Spinal cord (tissue), 10 donors: ENCODE data around the gene PHACTR3. TPM values are rescaled to one million over a fixed set of nuclear protein-coding genes. Genes with fewer than 3 reads are reported as not detected.
A peak's percentile ranks its signal among the peaks of the same experiment; 100 is the strongest.

Experiments used
- DNase-seq, 6 donors: peaks; one replicate each; pipeline versions ENCODE4 v3.0.0 to v3.0.0-alpha.2; 2013 to 2015; ENCODE audit warnings: low spot score in 6 of 6, low read depth in 4 of 6
- H3K27ac ChIP-seq: one replicate; pipeline ENCODE4 v1.5.1; 2013; ENCODE audit warnings: low read depth, low read length, control low read depth
- H3K27me3 ChIP-seq: one replicate; pipeline ENCODE4 v1.6.1; 2013; ENCODE audit warnings: low read length; ENCODE audit not compliant: control insufficient read depth, insufficient read depth
- H3K36me3 ChIP-seq: one replicate; pipeline ENCODE4 v1.6.1; 2013; ENCODE audit warnings: low read length; ENCODE audit not compliant: control insufficient read depth, insufficient read depth
- H3K4me1 ChIP-seq: one replicate; pipeline ENCODE4 v1.6.1; 2013; ENCODE audit warnings: low read length; ENCODE audit not compliant: control insufficient read depth, insufficient read depth
- H3K4me3 ChIP-seq: one replicate; pipeline ENCODE4 v1.5.1; 2013; ENCODE audit warnings: low read depth, low read length, control low read depth
- H3K9me3 ChIP-seq: one replicate; pipeline ENCODE4 v1.6.1; 2013; ENCODE audit warnings: low read length; ENCODE audit not compliant: control insufficient read depth, insufficient read depth
- WGBS: methylation state at CpG from one replicate; pipeline ENCODE4 v1.1.5; 2013; ENCODE audit warnings: missing lambda C conversion rate; ENCODE audit not compliant: insufficient coverage; 5-methylcytosine and 5-hydroxymethylcytosine counted together
- polyA plus RNA-seq, 2 donors: library from polyadenylated mRNA; unstranded; fragments of 120-200 nt; gene quantifications; one replicate each; pipeline ENCODE4 v1.2.1, GENCODE V29; 2013; ENCODE audit not compliant: insufficient read length in 2 of 2
- total RNA-seq, 2 donors: library from RNA; depleted of rRNA in 1 of 2; stranded (reverse); fragments of 120-200 nt in 1 of 2; fragments of >200 nt in 1 of 2; gene quantifications; one replicate each; pipeline versions ENCODE4 v1.2.3 to v1.2.4, GENCODE V29; 2013 to 2014
- donor health status: healthy.

The PHACTR3 gene
- total and polyA plus RNA-seq, 4 donors = 23.5 to 97.8 (median 52.6) TPM

GRCh38 chr20:59771506-59772372 lies 167.4 kb downstream of the PHACTR3 start:
- H3K27ac ChIP-seq = no peak overlapping the region
- H3K4me1 ChIP-seq = peaks cover 10% of the 10 kb centered on the region
- H3K4me3 ChIP-seq = no peak overlapping the region
- 59% methylated on average over 9 of the region's 11 CpGs for WGBS
- DNase-seq = peak in 1 of 6 donors; percentile 24
- H3K36me3 ChIP-seq = peaks cover 67% of the 10 kb centered on the region
- no peaks in the 10 kb centered on the region for H3K9me3 ChIP-seq
- H3K27me3 ChIP-seq = no peaks in the 10 kb centered on the region

GRCh38 chr20:59772373-59772705 lies 168.0 kb downstream of the PHACTR3 start:
- Histone ChIP-seq H3K27me3 (no peaks in the 10 kb centered on the region), H3K9me3 (no peaks in the 10 kb centered on the region), H3K4me1 (peaks cover 10% of the 10 kb centered on the region), H3K4me3 (no peak overlapping the region), H3K36me3 (peaks cover 63% of the 10 kb centered on the region), H3K27ac (no peak overlapping the region)
- no peak for DNase-seq
- WGBS = 88% methylated on average over 5 of the region's 6 CpGs

DNA sequence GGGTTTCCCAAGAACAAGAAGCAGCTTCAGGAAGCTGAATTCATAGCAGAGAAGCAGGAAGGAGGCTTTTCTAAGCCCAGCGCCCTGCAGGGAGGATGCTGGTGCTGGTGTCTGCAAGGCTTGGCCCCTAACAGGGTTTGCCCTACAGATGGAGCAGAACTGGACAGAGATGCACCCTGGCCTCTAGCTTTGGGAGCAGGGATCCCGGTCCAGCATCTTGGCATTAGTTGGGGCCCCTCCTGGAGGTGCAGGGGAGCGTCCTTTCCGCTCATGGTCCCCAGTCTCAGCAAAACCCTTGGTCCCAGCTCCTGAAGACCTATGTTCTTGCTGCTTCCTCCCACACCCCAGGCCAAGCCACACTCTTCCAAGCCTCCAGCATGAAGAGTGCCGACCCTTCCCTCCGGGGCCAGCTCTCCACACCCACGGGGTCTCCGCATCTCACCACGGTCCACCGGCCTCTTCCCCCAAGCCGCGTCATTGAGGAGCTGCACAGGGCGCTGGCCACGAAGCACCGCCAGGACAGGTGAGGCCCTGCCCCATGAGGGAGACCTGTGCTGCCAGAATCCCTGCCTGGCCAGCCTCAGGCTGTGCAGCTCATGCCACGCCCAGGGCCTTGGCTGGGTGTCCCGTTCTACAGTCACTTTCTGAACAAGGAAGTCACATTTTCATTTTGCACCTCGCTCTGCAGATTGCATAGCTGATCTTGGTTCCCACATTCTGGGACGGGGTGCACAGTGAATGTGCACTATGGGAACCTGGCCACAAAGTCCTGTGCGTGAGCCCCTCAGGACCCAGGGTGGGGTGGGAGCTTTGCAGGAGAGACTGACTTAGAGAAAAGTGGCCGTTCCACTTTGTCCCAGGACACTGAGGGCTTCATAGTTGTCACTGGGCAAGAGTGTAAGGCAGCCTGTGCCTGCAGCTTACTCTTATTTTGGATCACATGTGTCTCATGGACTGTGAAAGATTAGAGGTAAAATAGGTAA lies 168.9 kb downstream of the PHACTR3 start:
- Histone ChIP-seq H3K27ac (no peak overlapping the region), H3K4me3 (no peak overlapping the region), H3K4me1 (peaks cover 10% of the 10 kb centered on the region), H3K27me3 (no peaks in the 10 kb centered on the region), H3K36me3 (peaks cover 60% of the 10 kb centered on the region), H3K9me3 (no peaks in the 10 kb centered on the region)
- no peak for DNase-seq
- 92% methylated on average over 20 of the region's 21 CpGs for WGBS

GRCh38 chr20:59774204-59774641 lies 169.9 kb downstream of the PHACTR3 start:
- H3K27me3 ChIP-seq = no peaks in the 10 kb centered on the region
- no peaks in the 10 kb centered on the region for H3K9me3 ChIP-seq
- H3K27ac ChIP-seq = no peak overlapping the region
- H3K36me3 ChIP-seq = peaks cover 54% of the 10 kb centered on the region
- H3K4me3 ChIP-seq = no peak overlapping the region
- WGBS = 51% methylated on average over 17 of the region's 17 CpGs
- H3K4me1 ChIP-seq = peaks cover 10% of the 10 kb centered on the region
- DNase-seq = no peak

GRCh38 chr20:59774921-59775686 lies 170.8 kb downstream of the PHACTR3 start:
- DNase-seq = no peak
- no peaks in the 10 kb centered on the region for H3K27me3 ChIP-seq
- peaks cover 57% of the 10 kb centered on the region for H3K36me3 ChIP-seq
- H3K4me3 ChIP-seq = no peak overlapping the region
- H3K9me3 ChIP-seq = no peaks in the 10 kb centered on the region
- 89% methylated on average over 23 of the region's 23 CpGs for WGBS
- H3K4me1 ChIP-seq = peaks cover 10% of the 10 kb centered on the region
- H3K27ac ChIP-seq = no peak overlapping the region

DNA sequence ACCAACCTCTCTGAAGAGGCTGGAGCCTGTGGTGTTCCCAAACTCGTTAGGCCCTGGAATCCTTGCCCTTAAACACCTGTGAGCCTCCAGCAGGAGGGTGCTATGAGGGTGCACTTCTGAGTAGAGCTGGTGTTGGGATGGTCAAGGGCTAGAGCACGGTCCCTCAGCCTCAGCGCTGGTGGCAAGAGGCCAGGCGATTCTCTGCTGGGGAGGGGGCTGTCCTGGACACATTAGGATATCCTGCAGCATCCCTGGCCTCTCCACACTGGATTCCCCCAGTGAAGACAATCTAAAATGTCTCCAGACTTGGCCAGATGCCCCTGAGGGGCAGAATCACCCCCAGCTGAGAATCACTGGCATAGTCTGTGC lies 171.3 kb downstream of the PHACTR3 start:
- Histone ChIP-seq H3K27ac (no peak overlapping the region), H3K4me1 (peaks cover 8% of the 10 kb centered on the region), H3K27me3 (no peaks in the 10 kb centered on the region), H3K36me3 (peaks cover 54% of the 10 kb centered on the region), H3K9me3 (no peaks in the 10 kb centered on the region), H3K4me3 (no peak overlapping the region)
- 88% methylated on average over 4 of the region's 4 CpGs for WGBS
- DNase-seq = no peak

DNA sequence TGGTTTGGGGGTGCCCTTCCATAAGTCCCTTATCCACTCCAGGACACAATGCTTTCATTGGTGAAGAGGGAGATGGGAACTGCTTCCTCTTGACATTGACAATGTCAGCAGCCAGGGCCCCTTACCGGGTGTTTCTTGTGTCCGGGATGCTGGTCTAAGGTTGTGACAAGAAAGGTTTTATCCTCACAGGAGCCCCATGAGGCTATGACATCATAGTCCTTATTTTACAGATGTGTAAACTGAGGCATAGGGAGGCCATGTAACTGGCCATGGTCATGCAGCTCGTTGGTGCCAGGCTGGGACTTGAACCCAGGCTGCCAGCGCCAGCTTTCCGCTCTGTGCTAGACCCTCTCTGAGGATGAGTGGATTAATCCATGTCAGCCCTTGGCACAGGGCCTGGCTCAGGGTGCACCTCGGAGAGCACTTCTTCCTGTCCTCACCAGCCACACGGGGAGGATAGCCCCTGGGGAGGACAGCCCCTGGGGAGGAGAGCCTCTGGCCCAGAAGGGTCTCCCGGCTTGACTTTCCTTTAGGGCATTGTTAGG lies 171.8 kb downstream of the PHACTR3 start:
- H3K27me3 ChIP-seq = no peaks in the 10 kb centered on the region
- H3K27ac ChIP-seq = no peak overlapping the region
- 88% methylated on average over 6 of the region's 8 CpGs for WGBS
- no peak overlapping the region for H3K4me3 ChIP-seq
- no peak for DNase-seq
- no peaks in the 10 kb centered on the region for H3K9me3 ChIP-seq
- peaks cover 4% of the 10 kb centered on the region for H3K4me1 ChIP-seq
- peaks cover 51% of the 10 kb centered on the region for H3K36me3 ChIP-seq

- no peaks in the 10 kb centered on the region for H3K27me3 ChIP-seq
- 91% methylated on average over 12 of the region's 13 CpGs for WGBS
- no peak overlapping the region for H3K4me3 ChIP-seq
- no peaks in the 10 kb centered on the region for H3K9me3 ChIP-seq
- no peak overlapping the region for H3K27ac ChIP-seq
- peaks cover 51% of the 10 kb centered on the region for H3K36me3 ChIP-seq
- no peak for DNase-seq
- H3K4me1 ChIP-seq = peaks cover 5% of the 10 kb centered on the region
Measured at GRCh38 chr20:59776626-59777330, 172.4 kb downstream of the PHACTR3 start.
